HG03469 (cell line): ENCODE measurements around the gene C20orf173.

Experiments
- ATAC-seq: cut with Tn5 transposase; IDR thresholded peaks from one replicate; pipeline ENCODE4 v1.9.1; 2021; ENCODE audit warnings: mild to moderate bottlenecking, moderate library complexity, moderate number of reproducible peaks; ENCODE audit not compliant: unreplicated experiment

The C20orf173 gene

DNA sequence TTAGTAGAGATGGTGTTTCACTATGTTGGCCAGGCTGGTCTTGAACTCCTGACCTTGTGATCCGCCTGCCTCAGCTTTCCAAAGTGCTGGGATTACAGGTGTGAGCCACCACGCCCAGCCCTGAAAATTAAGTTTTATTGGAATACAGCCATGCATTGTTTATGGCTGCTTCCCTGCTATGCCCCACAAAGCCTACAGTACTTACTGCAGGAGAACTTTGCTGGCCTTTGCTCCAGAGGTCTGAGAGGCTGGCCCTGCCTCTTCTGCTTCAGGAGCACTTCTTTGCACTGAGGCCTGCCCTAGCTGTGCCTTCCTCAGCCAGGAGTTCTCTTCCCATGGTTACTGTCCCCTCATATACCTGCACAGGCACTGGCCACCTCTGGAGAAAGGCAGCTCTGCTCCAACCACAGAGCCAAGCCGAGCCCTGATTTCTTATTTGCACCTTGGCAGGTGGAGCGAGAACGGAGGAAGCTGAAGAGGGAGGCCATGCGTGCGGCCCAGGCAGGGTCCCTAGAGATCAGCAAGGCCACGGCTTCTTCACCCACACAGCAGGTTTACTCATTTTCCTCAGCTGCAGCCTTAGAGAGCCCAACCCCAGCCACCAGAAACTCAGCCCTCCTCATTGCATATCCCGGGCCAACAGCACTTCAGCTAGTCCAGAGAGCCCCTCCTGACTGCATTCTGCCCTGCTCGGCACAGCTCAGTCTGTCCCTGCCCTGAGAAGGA lies 20.8 kb downstream of the C20orf173 start:
- no peak for ATAC-seq

DNA sequence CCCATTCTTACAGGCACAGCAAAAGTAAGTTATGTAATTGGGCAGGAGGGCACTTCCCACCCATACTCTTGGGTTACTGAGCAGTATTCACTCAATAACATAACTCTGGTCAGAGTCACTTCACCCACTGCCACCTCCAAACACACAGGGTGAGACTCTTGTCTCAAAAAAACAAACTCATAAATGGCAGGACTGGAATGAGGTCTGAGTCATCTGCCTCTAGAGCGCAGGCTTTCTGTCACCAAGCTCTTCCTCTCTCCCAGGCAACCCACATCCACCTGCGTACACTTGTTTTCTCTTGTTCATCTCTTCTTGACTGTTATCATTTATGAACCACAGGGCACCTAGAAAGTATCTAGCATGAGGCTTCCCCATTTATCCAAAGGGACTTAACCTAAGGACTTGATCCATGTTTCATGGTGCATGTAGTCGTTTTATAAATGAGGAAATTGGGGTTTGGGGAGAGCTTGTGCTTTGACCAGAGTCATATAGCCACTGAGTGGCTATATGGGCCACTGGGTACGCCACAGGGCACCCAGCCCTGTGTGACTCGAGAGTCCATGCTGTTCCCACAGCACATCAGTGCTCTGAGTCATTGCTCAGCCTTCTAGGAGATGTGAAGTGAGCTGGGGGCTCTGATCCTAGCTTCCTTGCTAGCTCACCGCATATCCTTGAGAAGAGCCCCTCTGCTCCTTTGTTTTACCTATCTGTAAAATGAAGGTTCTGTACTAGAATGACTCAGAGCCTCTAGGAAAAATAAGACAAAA lies 22.4 kb downstream of the C20orf173 start:
- no peak for ATAC-seq

DNA sequence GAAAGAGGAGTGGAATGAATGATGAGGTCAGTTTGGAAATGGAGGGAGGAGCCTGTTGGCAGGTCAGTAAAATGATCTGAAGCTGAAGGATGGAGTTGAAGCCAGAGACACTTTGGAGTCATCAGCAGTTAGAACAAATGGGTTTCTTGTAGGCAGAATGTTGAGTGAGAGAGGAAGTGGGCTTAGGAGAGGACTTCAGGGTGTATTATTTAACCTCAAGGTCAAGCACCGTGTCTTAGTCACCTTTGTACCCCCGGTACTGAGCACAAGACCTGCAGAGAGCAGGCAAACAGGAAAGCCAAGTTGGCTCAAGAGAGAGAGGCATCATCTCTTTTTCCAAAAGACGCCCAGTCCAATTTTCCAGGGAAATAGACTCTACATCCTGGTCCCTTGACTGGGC lies 23.3 kb downstream of the C20orf173 start:
- no peak for ATAC-seq

DNA sequence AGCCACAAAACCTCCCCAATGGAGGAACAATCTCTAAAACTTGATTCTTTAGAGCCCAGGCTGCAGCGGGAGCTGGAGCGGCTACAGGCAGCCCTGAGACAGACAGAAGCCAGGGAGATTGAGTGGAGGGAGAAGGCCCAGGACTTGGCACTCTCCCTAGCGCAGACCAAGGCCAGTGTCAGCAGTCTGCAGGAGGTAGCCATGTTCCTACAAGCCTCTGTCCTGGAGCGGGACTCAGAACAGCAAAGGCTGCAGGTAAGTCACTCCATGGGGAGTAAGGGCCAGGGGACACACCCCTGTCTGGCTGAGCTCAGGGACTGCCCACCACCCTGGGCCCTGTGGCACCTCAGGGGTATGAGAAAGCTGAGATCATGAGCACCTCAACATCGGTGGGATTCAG lies 24.7 kb downstream of the C20orf173 start:
- no peak for ATAC-seq

DNA sequence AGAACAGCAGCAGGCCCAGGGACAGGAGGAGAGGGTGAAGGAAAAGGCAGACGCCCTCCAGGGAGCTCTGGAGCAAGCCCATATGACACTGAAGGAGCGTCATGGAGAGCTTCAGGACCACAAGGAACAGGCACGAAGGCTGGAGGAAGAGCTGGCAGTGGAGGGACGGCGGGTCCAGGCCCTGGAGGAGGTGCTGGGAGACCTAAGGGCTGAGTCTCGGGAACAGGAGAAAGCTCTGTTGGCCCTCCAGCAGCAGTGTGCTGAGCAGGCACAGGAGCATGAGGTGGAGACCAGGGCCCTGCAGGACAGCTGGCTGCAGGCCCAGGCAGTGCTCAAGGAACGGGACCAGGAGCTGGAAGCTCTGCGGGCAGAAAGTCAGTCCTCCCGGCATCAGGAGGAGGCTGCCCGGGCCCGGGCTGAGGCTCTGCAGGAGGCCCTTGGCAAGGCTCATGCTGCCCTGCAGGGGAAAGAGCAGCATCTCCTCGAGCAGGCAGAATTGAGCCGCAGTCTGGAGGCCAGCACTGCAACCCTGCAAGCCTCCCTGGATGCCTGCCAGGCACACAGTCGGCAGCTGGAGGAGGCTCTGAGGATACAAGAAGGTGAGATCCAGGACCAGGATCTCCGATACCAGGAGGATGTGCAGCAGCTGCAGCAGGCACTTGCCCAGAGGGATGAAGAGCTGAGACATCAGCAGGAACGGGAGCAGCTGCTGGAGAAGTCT lies 25.5 kb downstream of the C20orf173 start:
- no peak for ATAC-seq

DNA sequence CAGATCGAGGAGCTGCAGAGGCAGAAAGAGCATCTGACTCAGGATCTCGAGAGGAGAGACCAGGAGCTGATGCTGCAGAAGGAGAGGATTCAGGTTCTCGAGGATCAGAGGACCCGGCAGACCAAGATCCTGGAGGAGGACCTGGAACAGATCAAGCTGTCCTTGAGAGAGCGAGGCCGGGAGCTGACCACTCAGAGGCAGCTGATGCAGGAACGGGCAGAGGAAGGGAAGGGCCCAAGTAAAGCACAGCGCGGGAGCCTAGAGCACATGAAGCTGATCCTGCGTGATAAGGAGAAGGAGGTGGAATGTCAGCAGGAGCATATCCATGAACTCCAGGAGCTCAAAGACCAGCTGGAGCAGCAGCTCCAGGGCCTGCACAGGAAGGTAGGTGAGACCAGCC lies 26.2 kb downstream of the C20orf173 start:
- no peak for ATAC-seq

DNA sequence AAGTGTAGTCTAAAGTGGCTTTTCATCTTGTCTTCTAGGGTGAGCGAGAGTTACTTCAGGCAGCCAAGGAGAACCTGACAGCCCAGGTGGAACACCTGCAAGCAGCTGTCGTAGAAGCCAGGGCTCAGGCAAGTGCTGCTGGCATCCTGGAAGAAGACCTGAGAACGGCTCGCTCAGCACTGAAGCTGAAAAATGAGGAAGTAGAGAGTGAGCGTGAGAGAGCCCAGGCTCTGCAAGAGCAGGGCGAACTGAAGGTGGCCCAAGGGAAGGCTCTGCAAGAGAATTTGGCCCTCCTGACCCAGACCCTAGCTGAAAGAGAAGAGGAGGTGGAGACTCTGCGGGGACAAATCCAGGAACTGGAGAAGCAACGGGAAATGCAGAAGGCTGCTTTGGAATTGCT lies 27.1 kb downstream of the C20orf173 start:
- ATAC-seq: peak; percentile 40

DNA sequence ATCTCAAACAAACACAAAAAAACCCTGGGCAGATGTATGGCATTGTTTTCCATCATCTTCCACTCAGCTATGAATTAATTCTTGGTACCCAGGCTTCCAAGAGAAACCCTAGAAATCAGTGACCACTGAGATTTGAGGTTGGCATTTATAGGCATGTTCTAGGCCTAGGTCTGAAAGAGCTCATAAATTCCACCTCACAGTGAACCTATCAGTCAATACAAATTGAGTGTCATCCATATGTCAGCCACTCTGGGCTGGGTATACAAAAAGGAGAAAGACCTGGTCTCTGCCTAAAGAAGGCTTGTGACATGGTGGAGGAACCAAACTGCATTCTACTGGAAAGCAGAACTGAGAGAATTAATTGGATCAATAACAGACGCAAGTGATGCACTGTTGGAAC lies 30.2 kb downstream of the C20orf173 start:
- no peak for ATAC-seq

DNA sequence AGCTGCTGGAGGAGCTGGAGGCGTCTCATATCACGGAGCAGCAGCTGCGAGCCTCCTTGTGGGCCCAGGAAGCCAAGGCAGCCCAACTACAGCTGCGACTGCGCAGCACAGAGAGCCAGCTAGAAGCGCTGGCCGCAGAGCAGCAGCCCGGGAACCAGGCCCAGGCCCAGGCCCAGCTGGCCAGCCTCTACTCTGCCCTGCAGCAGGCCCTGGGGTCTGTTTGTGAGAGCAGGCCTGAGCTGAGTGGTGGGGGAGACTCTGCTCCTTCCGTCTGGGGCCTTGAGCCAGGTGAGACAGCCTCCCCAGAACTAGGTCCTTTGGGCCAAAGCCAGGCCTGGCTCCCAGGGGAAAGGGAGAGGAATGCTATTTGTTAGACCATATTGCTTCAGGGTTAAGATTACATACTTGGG lies 31.7 kb downstream of the C20orf173 start:
- ATAC-seq: no peak

DNA sequence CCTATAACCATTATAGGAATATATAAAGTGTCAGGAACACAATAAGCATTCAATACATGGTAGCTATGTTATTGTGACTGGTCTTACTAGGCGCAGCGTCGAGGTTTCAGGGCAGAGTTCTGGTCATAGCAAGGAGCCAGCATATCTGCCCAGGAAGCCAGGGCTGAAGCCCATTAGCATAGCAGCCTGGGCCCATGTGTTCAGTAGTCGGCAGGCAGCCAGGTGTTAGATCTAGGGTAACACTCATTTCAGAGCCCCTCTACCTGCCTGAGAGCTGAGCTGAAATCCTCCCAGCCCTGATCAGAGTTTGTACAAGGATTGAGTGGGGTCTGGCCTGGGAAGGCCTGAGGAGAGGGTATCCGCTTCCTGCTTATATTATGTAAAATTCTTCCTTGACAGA lies 32.1 kb downstream of the C20orf173 start:
- ATAC-seq: no peak

DNA sequence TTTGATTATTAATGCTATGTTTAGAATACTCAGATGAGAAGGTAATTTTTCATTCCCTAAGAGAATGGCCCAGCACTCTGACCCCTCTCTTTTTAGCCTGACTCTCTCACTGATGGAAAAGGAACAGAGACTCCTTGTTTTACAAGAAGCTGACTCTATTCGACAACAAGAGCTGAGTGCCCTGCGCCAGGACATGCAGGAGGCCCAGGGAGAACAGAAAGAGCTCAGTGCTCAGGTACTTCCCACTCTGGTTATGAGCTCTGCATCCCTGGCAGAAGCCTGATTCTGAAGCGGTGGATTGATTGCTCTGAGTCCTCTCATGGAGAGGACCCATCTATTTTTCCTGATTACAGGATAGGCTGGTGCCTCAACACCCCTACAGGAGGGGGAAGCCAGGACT lies 33.0 kb downstream of the C20orf173 start:
- no peak for ATAC-seq

DNA sequence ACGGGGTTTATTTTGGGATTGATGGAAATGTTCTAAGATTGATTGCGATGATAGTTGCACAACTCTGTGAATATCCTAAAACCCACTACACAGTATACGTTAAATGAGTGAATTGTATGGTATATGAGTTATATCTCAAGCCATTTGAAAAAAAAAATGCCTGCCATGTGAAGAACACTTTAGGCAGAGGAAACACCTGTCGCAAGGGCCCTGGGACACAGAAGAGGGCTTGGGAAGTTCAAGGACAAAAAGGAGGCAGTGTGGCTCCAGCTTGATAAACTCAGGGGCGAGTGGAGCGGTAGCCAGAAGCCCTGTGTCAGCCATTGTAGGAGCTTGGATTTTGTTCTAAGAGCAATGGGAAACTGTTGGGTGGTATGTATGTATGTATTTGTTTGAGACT lies 37.1 kb downstream of the C20orf173 start:
- ATAC-seq: no peak

DNA sequence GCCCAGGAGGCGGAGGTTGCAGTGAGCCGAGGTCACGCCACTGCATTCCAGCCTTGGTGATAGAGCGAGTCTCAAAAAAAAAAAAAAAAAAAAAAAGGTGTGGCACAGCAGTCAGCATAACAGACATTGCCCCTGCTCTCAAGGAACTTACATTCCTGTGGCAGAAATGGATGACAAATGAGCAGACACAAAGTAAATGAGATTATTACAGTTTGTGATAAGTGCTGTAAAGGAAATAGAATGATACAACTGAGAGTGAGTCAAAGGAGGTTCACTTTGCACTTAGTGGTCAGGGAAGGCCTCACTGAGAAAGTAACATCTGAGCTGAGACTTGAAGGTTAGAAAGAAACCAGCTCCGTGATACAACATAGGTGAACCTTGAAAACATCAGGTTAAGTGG lies 37.6 kb downstream of the C20orf173 start:
- ATAC-seq: no peak

DNA sequence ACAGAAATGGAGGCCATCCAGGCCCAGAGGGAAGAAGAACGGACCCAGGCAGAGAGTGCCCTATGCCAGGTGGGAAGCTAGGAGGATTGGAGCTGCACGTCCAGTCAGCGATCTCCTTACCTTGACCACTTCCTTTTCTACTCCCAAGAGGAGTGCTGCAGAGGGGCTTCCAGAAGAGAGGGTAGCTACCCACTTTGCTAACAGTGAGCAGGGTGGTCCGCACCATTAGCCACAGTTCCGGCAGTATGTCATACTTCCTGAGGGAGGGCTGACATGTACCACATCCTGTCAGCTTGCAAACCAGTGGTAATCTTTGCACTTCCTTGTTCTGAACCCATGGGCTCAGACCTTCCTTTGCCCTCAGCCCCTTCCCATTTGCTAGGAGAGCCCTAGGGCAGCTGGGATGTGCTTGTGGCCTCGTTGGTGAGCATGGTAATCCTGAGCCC lies 38.7 kb downstream of the C20orf173 start:
- ATAC-seq: peak; percentile 90

DNA sequence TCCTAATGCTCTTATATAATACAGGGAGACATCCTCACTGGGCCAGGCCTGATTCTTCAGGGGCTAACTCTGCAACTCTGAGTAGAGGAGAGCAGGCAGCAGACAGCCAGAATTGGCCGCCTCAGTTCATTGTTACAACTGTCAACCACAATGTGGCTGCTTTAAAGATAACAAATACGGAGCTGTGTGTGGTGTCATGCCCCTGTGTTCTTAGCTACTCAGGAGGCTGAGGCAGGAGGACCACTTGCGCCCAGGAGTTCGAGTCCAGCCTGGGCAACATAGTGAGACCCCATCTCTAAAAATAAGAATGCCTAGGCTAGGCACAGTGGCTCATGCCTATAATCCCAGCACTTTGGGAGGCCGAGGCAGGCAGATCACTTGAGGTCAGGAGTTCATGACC lies 39.7 kb downstream of the C20orf173 start:
- no peak for ATAC-seq

DNA sequence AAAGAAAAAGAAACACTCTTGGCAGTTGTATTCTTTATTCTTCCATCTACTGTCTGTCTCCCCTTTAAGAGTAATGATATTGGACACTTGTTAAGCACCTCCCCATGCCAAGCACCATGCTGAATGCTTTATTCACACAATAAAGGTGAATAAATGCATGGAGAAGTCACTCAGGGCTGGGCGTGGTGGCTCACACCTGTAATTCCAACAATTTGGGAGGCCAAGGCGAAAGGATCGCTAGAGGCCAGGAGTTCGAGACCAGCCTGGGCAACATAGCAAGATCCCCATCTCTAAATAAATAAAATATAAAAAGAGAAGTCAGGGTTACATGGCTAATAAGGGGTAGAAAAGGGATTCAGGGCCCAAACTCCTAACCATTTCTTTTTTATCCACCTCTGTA lies 42.0 kb downstream of the C20orf173 start:
- no peak for ATAC-seq

DNA sequence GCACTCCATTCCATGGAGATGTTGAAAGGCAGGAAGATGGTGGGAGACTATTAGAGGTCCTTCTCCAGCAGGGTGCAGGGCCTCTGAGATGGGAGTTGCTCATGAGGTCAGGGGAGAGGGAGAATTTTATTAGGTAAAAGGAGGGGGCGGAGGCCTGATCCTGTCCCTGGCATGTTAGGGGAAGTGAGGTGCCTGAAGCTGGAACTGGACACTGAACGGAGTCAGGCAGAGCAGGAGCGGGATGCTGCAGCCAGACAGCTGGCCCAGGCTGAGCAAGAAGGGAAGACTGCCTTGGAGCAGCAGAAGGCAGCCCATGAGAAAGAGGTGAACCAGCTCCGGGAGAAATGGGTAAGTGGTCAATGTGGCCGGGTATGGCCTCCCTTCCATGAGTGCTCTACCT lies 49.7 kb downstream of the C20orf173 start:
- ATAC-seq: no peak

DNA sequence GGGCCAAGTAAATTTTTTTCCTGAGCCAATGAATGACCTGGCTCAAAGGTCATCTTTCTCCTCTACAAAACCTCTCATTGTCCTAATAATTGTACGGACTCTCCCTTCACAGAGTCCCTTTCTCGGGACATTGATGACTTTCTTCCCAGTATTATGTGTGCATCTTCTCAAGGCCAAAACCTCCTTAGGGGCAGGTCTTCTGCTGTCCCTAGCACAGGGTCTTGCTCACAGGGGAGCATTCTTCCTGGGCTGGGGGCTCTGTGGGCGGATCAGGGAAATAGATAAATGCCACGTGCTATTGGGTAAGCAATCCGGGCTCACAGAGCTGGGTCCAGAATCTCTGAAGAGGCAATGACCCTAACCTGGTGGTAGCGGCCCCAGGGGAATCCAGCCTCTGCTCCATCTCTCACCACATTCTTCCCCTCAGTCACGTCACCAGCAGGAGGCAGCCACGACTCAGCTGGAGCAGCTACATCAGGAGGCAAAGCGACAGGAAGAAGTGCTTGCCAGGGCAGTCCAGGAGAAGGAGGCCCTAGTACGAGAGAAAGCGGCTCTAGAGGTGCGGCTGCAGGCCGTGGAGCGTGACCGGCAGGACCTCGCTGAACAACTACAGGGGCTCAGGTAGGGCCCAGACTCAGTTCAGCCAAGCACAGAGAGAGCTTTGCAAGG lies 50.5 kb downstream of the C20orf173 start:
- ATAC-seq: no peak
